SK-N-SH treated with all-trans-retinoic acid at 6 μM for 48 hours (cell line): Measurements from ENCODE around the gene LRRFIP1.
"Not testable (repeated sequence)": the region's sequence is repeated elsewhere in the genome, so short reads cannot be mapped to it uniquely, and the experiment has no call there.

ENCODE experiments used
- ATAC-seq: fragments of 200-7000 bp; cut with Tn5 transposase; 3 replicates; pipeline ENCODE4 v1.9.1; 2020; ENCODE audit warnings: mild to moderate bottlenecking, moderate library complexity
- ARNTL ChIP-seq: fragments of 450-650 bp; formaldehyde crosslinking; IDR thresholded peaks from 2 replicates; pipeline ENCODE4 v1.5.0; 2020; ENCODE audit warnings: low read depth, mild to moderate bottlenecking, moderate library complexity, borderline replicate concordance
- CSDC2 ChIP-seq: fragments of 250-450 bp; sonication (Bioruptor Pico); IDR thresholded peaks from 2 replicates; pipeline ENCODE4 v1.5.0; 2020; ENCODE audit warnings: mild to moderate bottlenecking, moderate library complexity
- ESRRG ChIP-seq: fragments of 250-450 bp; sonication (Bioruptor Pico); IDR thresholded peaks from 2 replicates; pipeline ENCODE4 v1.6.1; 2021; ENCODE audit warnings: mild to moderate bottlenecking
- GLIS3 ChIP-seq: fragments of 250-450 bp; sonication (Bioruptor Pico); IDR thresholded peaks from 2 replicates; pipeline ENCODE4 v1.5.0; 2020; ENCODE audit warnings: mild to moderate bottlenecking, moderate library complexity
- OSR1 ChIP-seq: fragments of 250-450 bp; sonication (Bioruptor Pico); IDR thresholded peaks from 2 replicates; pipeline ENCODE4 v1.8.0; 2022; ENCODE audit warnings: moderate library complexity, mild to moderate bottlenecking, inconsistent platforms
- RARB ChIP-seq: fragments of 250-450 bp; sonication (Bioruptor Pico); IDR thresholded peaks from 2 replicates; pipeline ENCODE4 v1.8.0; 2021; ENCODE audit warnings: mild to moderate bottlenecking, moderate library complexity
- SNAI2 ChIP-seq: fragments of 250-450 bp; sonication (Bioruptor Pico); IDR thresholded peaks from 2 replicates; pipeline ENCODE4 v1.5.0; 2020; ENCODE audit warnings: mild to moderate bottlenecking, moderate library complexity
- TCF4 ChIP-seq: fragments of 250-450 bp; sonication (Bioruptor Pico); IDR thresholded peaks from 2 replicates; pipeline ENCODE4 v1.8.0; 2021; ENCODE audit warnings: mild to moderate bottlenecking, moderate library complexity, borderline replicate concordance
- TOX ChIP-seq: fragments of 250-450 bp; sonication (Bioruptor Pico); IDR thresholded peaks from 2 replicates; pipeline ENCODE4 v1.8.0; 2021; ENCODE audit warnings: mild to moderate bottlenecking, moderate library complexity, borderline replicate concordance
- ZC3H10 ChIP-seq: fragments of 250-450 bp; sonication (Bioruptor Pico); IDR thresholded peaks from 2 replicates; pipeline ENCODE4 v1.5.1; 2021; ENCODE audit warnings: mild to moderate bottlenecking, moderate library complexity
- ZFP3 ChIP-seq: fragments of 250-450 bp; sonication (Bioruptor Pico); IDR thresholded peaks from 2 replicates; pipeline ENCODE4 v1.5.0; 2020; ENCODE audit warnings: mild to moderate bottlenecking, moderate library complexity
- ZFP30 ChIP-seq: fragments of 450-650 bp; formaldehyde crosslinking; IDR thresholded peaks from 2 replicates; pipeline ENCODE4 v1.5.0; 2022; ENCODE audit warnings: mild to moderate bottlenecking, moderate library complexity
- ZNF70 ChIP-seq: fragments of 450-650 bp; formaldehyde crosslinking; IDR thresholded peaks from 2 replicates; pipeline ENCODE4 v1.5.0; 2020; ENCODE audit warnings: mild to moderate bottlenecking, moderate library complexity
- TF ChIP-seq, protein P1 (sequence below): fragments of 250-450 bp; sonication (Bioruptor Pico); IDR thresholded peaks from 2 replicates; pipeline ENCODE4 v1.5.0; 2020; ENCODE audit warnings: mild to moderate bottlenecking, moderate library complexity
- TF ChIP-seq, protein P2 (sequence below): fragments of 250-450 bp; sonication (Bioruptor Pico); IDR thresholded peaks from 2 replicates; pipeline ENCODE4 v1.5.1; 2020; ENCODE audit warnings: low read depth, mild to moderate bottlenecking, moderate library complexity
- TF ChIP-seq, protein P3 (sequence below): fragments of 250-450 bp; sonication (Bioruptor Pico); IDR thresholded peaks from 2 replicates; pipeline ENCODE4 v1.8.0; 2021; ENCODE audit warnings: low read depth, mild to moderate bottlenecking, moderate library complexity, borderline replicate concordance
- TF ChIP-seq, protein P4 (sequence below): fragments of 250-450 bp; sonication (Bioruptor Pico); IDR thresholded peaks from 2 replicates; pipeline ENCODE4 v1.8.0; 2020; ENCODE audit warnings: mild to moderate bottlenecking, moderate library complexity, borderline replicate concordance
- TF ChIP-seq, protein P5 (sequence below): fragments of 250-450 bp; sonication (Bioruptor Pico); IDR thresholded peaks from 2 replicates; pipeline ENCODE4 v1.5.1; 2021; ENCODE audit warnings: mild to moderate bottlenecking, moderate library complexity

Gene LRRFIP1

DNA sequence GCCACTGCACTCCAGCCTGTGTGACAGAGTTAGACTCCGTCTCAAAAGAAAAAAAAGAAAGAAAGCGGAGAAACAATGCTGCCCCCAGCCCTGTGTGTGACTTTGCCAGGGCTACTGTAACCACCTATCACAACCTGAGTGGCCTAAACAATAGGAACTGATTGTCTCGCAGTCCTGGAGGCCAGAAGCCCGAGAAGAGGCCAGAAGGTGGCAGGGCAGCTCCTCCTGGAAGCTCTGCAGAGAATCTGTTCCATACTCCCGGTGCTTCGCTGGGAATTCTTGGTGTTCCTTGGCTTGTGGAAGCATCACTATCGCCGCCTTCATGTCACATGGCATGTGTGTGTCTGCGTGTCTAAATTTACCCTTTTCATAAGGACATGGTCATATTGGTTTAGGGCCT, 22.4 kb upstream of the LRRFIP1 start:
- no peak for TF ChIP-seq ZFP30 (CRISPR knock-in tag)
- TF ChIP-seq ZC3H10 (CRISPR knock-in tag) = no peak
- TF ChIP-seq SNAI2 = no peak
- TF ChIP-seq, protein P1, sequence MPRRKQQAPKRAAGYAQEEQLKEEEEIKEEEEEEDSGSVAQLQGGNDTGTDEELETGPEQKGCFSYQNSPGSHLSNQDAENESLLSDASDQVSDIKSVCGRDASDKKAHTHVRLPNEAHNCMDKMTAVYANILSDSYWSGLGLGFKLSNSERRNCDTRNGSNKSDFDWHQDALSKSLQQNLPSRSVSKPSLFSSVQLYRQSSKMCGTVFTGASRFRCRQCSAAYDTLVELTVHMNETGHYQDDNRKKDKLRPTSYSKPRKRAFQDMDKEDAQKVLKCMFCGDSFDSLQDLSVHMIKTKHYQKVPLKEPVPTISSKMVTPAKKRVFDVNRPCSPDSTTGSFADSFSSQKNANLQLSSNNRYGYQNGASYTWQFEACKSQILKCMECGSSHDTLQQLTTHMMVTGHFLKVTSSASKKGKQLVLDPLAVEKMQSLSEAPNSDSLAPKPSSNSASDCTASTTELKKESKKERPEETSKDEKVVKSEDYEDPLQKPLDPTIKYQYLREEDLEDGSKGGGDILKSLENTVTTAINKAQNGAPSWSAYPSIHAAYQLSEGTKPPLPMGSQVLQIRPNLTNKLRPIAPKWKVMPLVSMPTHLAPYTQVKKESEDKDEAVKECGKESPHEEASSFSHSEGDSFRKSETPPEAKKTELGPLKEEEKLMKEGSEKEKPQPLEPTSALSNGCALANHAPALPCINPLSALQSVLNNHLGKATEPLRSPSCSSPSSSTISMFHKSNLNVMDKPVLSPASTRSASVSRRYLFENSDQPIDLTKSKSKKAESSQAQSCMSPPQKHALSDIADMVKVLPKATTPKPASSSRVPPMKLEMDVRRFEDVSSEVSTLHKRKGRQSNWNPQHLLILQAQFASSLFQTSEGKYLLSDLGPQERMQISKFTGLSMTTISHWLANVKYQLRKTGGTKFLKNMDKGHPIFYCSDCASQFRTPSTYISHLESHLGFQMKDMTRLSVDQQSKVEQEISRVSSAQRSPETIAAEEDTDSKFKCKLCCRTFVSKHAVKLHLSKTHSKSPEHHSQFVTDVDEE = no peak
- TF ChIP-seq, protein P2, sequence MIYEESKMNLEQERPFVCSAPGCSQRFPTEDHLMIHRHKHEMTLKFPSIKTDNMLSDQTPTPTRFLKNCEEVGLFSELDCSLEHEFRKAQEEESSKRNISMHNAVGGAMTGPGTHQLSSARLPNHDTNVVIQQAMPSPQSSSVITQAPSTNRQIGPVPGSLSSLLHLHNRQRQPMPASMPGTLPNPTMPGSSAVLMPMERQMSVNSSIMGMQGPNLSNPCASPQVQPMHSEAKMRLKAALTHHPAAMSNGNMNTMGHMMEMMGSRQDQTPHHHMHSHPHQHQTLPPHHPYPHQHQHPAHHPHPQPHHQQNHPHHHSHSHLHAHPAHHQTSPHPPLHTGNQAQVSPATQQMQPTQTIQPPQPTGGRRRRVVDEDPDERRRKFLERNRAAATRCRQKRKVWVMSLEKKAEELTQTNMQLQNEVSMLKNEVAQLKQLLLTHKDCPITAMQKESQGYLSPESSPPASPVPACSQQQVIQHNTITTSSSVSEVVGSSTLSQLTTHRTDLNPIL (CRISPR knock-in tag) = no peak
- no peak for TF ChIP-seq ARNTL (CRISPR knock-in tag)
- no peak for TF ChIP-seq OSR1 (CRISPR knock-in tag)
- TF ChIP-seq, protein P3, sequence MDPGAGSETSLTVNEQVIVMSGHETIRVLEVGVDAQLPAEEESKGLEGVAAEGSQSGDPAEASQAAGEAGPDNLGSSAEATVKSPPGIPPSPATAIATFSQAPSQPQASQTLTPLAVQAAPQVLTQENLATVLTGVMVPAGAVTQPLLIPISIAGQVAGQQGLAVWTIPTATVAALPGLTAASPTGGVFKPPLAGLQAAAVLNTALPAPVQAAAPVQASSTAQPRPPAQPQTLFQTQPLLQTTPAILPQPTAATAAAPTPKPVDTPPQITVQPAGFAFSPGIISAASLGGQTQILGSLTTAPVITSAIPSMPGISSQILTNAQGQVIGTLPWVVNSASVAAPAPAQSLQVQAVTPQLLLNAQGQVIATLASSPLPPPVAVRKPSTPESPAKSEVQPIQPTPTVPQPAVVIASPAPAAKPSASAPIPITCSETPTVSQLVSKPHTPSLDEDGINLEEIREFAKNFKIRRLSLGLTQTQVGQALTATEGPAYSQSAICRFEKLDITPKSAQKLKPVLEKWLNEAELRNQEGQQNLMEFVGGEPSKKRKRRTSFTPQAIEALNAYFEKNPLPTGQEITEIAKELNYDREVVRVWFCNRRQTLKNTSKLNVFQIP = no peak
- TF ChIP-seq CSDC2 (CRISPR knock-in tag) = no peak
- no peak for TF ChIP-seq TCF4 (CRISPR knock-in tag)

DNA sequence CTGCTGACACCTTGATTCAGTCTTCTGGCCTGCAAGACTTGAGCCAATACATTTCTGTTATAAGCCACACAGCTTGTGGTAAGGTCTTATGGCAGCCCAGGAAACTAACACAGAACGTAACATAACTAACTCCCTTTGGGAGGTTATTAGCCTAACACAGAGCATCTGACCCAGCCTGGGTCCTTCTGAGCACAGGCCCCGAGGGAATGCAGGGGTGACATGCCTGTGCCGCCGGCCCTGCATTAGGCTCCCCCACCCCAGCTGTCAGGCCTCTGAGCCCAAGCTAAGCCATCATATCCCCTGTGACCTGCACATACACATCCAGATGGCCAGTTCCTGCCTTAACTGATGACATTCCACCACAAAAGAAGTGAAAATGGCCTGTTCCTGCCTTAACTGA, 20.9 kb upstream of the LRRFIP1 start:
- not testable (repeated sequence) for ATAC-seq

More for the DNA sequence above, 22.4 kb upstream of the LRRFIP1 start:
- ATAC-seq = peak; percentile 82

DNA sequence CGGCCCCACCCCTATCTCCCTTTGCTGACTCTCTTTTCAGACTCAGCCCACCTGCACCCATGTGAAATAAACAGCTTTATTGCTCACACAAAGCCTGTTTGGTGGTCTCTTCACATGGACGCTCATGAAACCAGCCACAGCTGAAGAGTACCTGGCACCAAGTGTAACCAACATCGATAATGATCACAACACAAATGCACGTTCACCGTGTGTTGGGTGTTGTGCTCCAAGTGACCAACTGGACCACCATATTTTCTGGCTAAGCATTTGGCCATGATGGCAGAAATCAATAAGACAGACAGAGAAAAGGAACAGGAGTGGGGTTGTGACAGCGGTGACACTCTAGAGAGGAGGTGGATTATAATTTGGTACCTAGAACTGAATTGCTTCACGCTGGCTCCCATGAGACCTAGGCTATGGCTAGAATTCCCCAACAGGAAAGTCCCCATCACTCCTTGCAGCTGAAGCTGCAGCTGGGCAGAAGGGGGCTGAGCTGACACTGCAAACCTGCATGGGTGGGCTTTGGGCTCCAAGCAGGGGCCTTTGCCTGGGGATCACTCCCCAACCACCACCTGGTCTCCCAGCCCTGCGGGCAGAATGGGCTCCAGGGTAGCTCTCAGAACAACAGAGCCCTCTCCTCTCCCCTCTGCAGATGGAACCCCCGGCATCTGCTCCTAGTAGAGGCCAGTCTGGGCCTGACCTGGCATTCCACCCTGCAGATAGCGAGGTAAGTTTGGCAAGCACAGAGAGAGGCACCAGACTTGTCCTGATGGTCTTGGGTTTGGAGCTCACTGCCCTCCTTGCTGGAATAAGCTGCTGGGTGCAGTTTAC, 14.6 kb upstream of the LRRFIP1 start:
- ATAC-seq = no peak
- no peak for TF ChIP-seq ZFP3 (CRISPR knock-in tag)
- TF ChIP-seq GLIS3 (CRISPR knock-in tag) = no peak
- no peak for TF ChIP-seq OSR1 (CRISPR knock-in tag)
- no peak for TF ChIP-seq CSDC2 (CRISPR knock-in tag)
- TF ChIP-seq TCF4 (CRISPR knock-in tag) = no peak
- TF ChIP-seq, protein P4, sequence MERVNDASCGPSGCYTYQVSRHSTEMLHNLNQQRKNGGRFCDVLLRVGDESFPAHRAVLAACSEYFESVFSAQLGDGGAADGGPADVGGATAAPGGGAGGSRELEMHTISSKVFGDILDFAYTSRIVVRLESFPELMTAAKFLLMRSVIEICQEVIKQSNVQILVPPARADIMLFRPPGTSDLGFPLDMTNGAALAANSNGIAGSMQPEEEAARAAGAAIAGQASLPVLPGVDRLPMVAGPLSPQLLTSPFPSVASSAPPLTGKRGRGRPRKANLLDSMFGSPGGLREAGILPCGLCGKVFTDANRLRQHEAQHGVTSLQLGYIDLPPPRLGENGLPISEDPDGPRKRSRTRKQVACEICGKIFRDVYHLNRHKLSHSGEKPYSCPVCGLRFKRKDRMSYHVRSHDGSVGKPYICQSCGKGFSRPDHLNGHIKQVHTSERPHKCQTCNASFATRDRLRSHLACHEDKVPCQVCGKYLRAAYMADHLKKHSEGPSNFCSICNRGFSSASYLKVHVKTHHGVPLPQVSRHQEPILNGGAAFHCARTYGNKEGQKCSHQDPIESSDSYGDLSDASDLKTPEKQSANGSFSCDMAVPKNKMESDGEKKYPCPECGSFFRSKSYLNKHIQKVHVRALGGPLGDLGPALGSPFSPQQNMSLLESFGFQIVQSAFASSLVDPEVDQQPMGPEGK (CRISPR knock-in tag) = no peak
- TF ChIP-seq ESRRG (CRISPR knock-in tag) = no peak
- TF ChIP-seq ZNF70 (CRISPR knock-in tag) = no peak
- TF ChIP-seq RARB (CRISPR knock-in tag) = no peak
- TF ChIP-seq, protein P5, sequence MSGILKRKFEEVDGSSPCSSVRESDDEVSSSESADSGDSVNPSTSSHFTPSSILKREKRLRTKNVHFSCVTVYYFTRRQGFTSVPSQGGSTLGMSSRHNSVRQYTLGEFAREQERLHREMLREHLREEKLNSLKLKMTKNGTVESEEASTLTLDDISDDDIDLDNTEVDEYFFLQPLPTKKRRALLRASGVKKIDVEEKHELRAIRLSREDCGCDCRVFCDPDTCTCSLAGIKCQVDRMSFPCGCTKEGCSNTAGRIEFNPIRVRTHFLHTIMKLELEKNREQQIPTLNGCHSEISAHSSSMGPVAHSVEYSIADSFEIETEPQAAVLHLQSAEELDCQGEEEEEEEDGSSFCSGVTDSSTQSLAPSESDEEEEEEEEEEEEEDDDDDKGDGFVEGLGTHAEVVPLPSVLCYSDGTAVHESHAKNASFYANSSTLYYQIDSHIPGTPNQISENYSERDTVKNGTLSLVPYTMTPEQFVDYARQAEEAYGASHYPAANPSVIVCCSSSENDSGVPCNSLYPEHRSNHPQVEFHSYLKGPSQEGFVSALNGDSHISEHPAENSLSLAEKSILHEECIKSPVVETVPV (CRISPR knock-in tag) = no peak
- TF ChIP-seq ARNTL (CRISPR knock-in tag) = no peak
- no peak for TF ChIP-seq TOX (CRISPR knock-in tag)
- TF ChIP-seq, protein P1 = no peak
- TF ChIP-seq, protein P2 (CRISPR knock-in tag) = no peak
- TF ChIP-seq, protein P3 = no peak
- no peak for TF ChIP-seq ZFP30 (CRISPR knock-in tag)
- TF ChIP-seq SNAI2 = no peak
